Measurements from ENCODE around the gene PPIP5K1.

DNA sequence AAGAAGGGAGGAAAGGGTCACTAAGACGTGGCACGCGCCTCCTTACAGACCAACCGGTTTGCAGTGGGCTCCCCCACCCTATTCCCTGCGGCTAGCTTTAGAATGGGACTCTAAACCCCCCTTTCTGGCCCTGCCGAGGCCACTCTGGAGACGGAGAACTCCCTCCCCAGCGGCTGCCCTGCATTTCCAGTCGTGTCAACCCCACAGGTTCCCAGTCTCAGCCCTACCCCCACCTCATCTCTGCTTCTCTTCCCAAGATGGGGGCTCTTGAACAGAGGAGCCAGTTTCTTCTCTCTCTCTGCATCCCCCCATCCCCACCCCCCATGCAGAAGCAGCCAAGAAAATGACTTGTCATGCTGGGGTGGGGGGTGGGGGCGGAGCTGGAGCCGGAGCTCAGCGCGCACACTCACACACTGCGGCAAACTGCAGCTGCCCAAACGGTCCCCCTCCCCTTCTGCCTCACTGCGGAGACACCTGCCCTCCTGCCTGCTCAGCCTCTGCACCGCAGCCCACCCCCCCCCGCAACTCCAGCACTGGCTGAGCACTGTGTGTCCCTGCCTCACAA is 71.7 kb downstream of the PPIP5K1 start:
- TF ChIP-seq, protein P1, sequence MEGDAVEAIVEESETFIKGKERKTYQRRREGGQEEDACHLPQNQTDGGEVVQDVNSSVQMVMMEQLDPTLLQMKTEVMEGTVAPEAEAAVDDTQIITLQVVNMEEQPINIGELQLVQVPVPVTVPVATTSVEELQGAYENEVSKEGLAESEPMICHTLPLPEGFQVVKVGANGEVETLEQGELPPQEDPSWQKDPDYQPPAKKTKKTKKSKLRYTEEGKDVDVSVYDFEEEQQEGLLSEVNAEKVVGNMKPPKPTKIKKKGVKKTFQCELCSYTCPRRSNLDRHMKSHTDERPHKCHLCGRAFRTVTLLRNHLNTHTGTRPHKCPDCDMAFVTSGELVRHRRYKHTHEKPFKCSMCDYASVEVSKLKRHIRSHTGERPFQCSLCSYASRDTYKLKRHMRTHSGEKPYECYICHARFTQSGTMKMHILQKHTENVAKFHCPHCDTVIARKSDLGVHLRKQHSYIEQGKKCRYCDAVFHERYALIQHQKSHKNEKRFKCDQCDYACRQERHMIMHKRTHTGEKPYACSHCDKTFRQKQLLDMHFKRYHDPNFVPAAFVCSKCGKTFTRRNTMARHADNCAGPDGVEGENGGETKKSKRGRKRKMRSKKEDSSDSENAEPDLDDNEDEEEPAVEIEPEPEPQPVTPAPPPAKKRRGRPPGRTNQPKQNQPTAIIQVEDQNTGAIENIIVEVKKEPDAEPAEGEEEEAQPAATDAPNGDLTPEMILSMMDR (IDR thresholded peaks at IDR 0.05): no peak
- no peak for TF ChIP-seq POLR2AphosphoS5 (IDR thresholded peaks at IDR 0.05)
